ENCODE data around the gene SLC6A13. TPM values are rescaled to one million over a fixed set of nuclear protein-coding genes. Genes with fewer than 3 reads are reported as not detected.
"Not testable (repeated sequence)": the region's sequence is repeated elsewhere in the genome, so short reads cannot be mapped to it uniquely, and the experiment has no call there.

Gene SLC6A13
- total RNA-seq: 1.9 and 3.8 TPM in 2 replicates
- polyA plus RNA-seq: 5.9 and 13.0 TPM in 2 replicates

DNA sequence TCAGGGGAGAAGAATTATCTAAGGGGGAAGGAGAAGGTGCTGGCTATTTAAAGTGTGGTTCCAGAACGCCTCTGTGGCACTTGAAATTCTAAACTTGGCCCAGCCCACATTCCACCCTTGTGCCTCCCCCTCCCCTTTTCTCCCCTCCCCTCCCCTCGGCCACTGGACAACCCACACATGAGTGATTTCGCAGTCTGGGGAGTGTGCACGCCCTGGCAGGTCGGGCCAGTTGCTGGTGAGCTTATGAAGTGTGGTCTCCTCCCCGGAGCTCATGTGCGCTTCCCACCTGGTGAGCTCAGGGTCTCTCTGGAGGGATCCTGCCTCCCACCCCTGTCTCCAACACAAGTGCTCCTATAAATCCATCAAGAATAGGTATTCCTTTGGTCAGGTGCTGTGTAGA lies at the start of gene SLC6A13:
SLC6A13 (minus strand) TSS at position 20 of the 400 bp plus-strand sequence. CDS start 2,784 bp downstream, outside the sequence.
- Histone ChIP-seq H3K9me3 (ENCODE audit: low read depth) (no peaks in the 10 kb centered on the region), H4K20me1 (ENCODE audit: insufficient read depth, poor library complexity, severe bottlenecking) (no peaks in the 10 kb centered on the region), H3K9me2 (replicated peaks; ENCODE audit: insufficient read depth) (no peaks in the 10 kb centered on the region), H3K4me1 (ENCODE audit: insufficient read depth) (no peaks in the 10 kb centered on the region), H3K4me2 (peak within 1 kb of the TSS; percentile 7), H3K79me2 (no peaks in the 10 kb centered on the region), H3K27ac (no peak within 1 kb of the TSS), H3K36me3 (replicated peaks; ENCODE audit: insufficient read depth, low read depth) (no peaks in the 10 kb centered on the region), H3K27me3 (no peaks in the 10 kb centered on the region), H2AFZ (no peak within 1 kb of the TSS), H3K4me3 (no peak within 1 kb of the TSS)
- TF ChIP-seq, protein P1, sequence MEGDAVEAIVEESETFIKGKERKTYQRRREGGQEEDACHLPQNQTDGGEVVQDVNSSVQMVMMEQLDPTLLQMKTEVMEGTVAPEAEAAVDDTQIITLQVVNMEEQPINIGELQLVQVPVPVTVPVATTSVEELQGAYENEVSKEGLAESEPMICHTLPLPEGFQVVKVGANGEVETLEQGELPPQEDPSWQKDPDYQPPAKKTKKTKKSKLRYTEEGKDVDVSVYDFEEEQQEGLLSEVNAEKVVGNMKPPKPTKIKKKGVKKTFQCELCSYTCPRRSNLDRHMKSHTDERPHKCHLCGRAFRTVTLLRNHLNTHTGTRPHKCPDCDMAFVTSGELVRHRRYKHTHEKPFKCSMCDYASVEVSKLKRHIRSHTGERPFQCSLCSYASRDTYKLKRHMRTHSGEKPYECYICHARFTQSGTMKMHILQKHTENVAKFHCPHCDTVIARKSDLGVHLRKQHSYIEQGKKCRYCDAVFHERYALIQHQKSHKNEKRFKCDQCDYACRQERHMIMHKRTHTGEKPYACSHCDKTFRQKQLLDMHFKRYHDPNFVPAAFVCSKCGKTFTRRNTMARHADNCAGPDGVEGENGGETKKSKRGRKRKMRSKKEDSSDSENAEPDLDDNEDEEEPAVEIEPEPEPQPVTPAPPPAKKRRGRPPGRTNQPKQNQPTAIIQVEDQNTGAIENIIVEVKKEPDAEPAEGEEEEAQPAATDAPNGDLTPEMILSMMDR (IDR thresholded peaks at IDR 0.05; ENCODE audit: poor library complexity): no peak
- TF ChIP-seq EZH2 (IDR thresholded peaks at IDR 0.05; ENCODE audit: borderline replicate concordance) (no peak), EZH2phosphoT487 (IDR thresholded peaks at IDR 0.05; ENCODE audit: low read depth, severe bottlenecking, unreplicated experiment) (no peak)
- no peak for DNase-seq (ENCODE audit: low spot score)
- 45% methylated on average over 6 of the region's 7 CpGs for WGBS (ENCODE audit: low lambda C conversion rate, missing lambda C conversion rate)

DNA sequence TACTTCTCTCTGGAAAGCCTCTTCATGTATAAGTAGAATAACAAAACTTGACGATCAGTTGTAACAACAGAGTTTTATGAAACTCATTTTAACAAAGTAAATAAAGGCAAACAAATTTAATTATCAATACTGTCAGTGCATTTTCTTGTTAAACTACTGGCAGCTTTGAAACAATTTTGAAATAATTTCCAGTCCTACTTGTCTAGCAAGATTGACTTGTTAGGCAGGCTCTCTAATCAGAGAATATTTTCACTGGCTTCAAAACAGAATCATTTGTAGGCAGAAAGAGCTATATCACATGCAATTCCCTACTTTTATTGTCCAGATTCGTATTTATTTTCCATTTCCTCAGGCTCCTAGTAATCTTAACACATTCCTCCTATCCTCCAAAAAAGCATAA lies 45.9 kb upstream of the SLC6A13 start:
- Histone ChIP-seq H3K9me3 (ENCODE audit: low read depth) (no peaks in the 10 kb centered on the region), H2AFZ (no peak overlapping the region), H3K27ac (no peak overlapping the region), H3K79me2 (peaks cover 14% of the 10 kb centered on the region), H3K4me1 (ENCODE audit: insufficient read depth) (no peaks in the 10 kb centered on the region), H3K27me3 (no peaks in the 10 kb centered on the region), H3K4me2 (no peak overlapping the region), H3K4me3 (no peak overlapping the region), H3K9me2 (replicated peaks; ENCODE audit: insufficient read depth) (no peaks in the 10 kb centered on the region), H3K36me3 (replicated peaks; ENCODE audit: insufficient read depth, low read depth) (peaks cover 9% of the 10 kb centered on the region), H4K20me1 (ENCODE audit: insufficient read depth, poor library complexity, severe bottlenecking) (no peaks in the 10 kb centered on the region)
- TF ChIP-seq EZH2phosphoT487 (IDR thresholded peaks at IDR 0.05; ENCODE audit: low read depth, severe bottlenecking, unreplicated experiment): no peak
- TF ChIP-seq, protein P1 (IDR thresholded peaks at IDR 0.05; ENCODE audit: poor library complexity): no peak
- TF ChIP-seq EZH2 (IDR thresholded peaks at IDR 0.05; ENCODE audit: borderline replicate concordance): no peak
- WGBS (ENCODE audit: low lambda C conversion rate, missing lambda C conversion rate): 88% methylated on average over 2 of the region's 2 CpGs
- no peak for DNase-seq (ENCODE audit: low spot score)

DNA sequence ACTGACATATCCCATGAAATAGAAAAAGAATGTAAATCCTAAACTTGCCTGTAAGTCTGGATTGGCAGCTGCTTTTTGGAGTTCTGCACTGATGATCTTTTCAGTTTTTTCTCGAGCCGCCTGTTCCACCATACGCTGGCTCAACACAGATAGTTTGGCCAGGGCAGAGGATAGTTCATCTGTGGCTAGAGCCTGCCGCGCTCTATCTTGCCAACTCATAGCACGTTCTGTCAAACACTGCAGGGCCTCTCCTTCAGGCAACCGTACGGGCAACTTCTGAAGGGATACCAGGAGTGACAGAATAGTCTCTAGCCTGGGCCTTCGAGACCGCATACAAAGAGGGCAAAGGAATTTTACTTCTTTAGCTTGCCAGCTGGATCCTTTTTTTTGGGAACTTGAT lies 44.8 kb upstream of the SLC6A13 start:
- TF ChIP-seq EZH2 (IDR thresholded peaks at IDR 0.05; ENCODE audit: borderline replicate concordance) (no peak), EZH2phosphoT487 (IDR thresholded peaks at IDR 0.05; ENCODE audit: low read depth, severe bottlenecking, unreplicated experiment) (no peak)
- TF ChIP-seq, protein P1 (IDR thresholded peaks at IDR 0.05; ENCODE audit: poor library complexity): no peak
- Histone ChIP-seq H3K9me2 (replicated peaks; ENCODE audit: insufficient read depth) (no peaks in the 10 kb centered on the region), H3K36me3 (replicated peaks; ENCODE audit: insufficient read depth, low read depth) (peaks cover 4% of the 10 kb centered on the region), H4K20me1 (ENCODE audit: insufficient read depth, poor library complexity, severe bottlenecking) (no peaks in the 10 kb centered on the region), H3K9me3 (ENCODE audit: low read depth) (no peaks in the 10 kb centered on the region), H3K27me3 (no peaks in the 10 kb centered on the region), H2AFZ (no peak overlapping the region), H3K27ac (no peak overlapping the region), H3K4me2 (no peak overlapping the region), H3K4me3 (no peak overlapping the region), H3K79me2 (peaks cover 23% of the 10 kb centered on the region), H3K4me1 (ENCODE audit: insufficient read depth) (no peaks in the 10 kb centered on the region)
- no peak for DNase-seq (ENCODE audit: low spot score)
- WGBS (ENCODE audit: low lambda C conversion rate, missing lambda C conversion rate): 98% methylated on average over 10 of the region's 10 CpGs

DNA sequence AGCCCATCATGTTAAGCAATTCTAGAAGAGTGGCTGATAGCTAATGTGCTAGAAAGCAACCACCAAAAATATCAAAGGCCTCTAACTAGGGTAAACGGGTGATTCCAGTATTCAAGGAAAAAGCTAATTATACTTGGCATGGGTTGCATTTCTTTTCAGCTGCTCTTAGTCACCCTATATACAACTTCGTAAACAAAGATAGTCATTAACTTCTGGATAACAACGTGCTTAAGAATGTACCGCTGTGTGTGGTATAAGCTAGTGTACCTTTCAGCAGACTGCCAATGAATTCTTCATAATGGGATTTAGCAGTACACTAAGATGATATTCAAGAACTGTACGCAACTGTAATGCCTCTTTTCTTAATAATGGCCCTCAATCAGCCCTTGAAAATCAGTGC lies 42.2 kb upstream of the SLC6A13 start:
- DNase-seq (ENCODE audit: low spot score): no peak
- TF ChIP-seq EZH2 (IDR thresholded peaks at IDR 0.05; ENCODE audit: borderline replicate concordance): no peak
- TF ChIP-seq, protein P1 (IDR thresholded peaks at IDR 0.05; ENCODE audit: poor library complexity): no peak
- TF ChIP-seq EZH2phosphoT487 (IDR thresholded peaks at IDR 0.05; ENCODE audit: low read depth, severe bottlenecking, unreplicated experiment): no peak
- no peak overlapping the region for H3K4me2 ChIP-seq
- no peaks in the 10 kb centered on the region for H3K9me2 ChIP-seq (replicated peaks; ENCODE audit: insufficient read depth)
- no peak overlapping the region for H2AFZ ChIP-seq
- H3K9me3 ChIP-seq (ENCODE audit: low read depth): no peaks in the 10 kb centered on the region
- H3K4me3 ChIP-seq: no peak overlapping the region
- H4K20me1 ChIP-seq (ENCODE audit: insufficient read depth, poor library complexity, severe bottlenecking): no peaks in the 10 kb centered on the region
- no peaks in the 10 kb centered on the region for H3K4me1 ChIP-seq (ENCODE audit: insufficient read depth)
- H3K79me2 ChIP-seq: peaks cover 42% of the 10 kb centered on the region
- no peaks in the 10 kb centered on the region for H3K27me3 ChIP-seq
- H3K27ac ChIP-seq: no peak overlapping the region
- peaks cover 4% of the 10 kb centered on the region for H3K36me3 ChIP-seq (replicated peaks; ENCODE audit: insufficient read depth, low read depth)
- 67% methylated on average over 5 of the region's 5 CpGs for WGBS (ENCODE audit: low lambda C conversion rate, missing lambda C conversion rate)

DNA sequence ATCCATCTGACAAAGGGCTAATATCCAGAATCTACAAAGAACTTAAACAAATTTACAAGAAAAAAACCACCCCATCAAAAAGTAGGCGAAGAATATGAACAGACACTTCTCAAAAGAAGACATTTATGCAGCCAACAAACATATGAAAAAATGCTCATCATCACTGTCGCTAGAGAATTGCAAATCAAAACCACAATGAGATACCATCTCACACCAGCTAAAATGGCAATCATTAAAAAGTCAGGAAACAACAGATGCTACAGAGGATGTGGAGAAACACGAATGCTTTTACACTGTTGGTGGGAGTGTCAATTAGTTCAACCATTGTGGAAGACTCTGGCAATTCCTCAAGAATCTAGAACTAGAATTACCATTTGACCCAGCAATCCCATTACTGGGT lies 40.1 kb upstream of the SLC6A13 start:
- DNase-seq (ENCODE audit: low spot score); H2AFZ ChIP-seq; H3K4me3 ChIP-seq; H3K9me3 ChIP-seq (ENCODE audit: low read depth); H4K20me1 ChIP-seq (ENCODE audit: insufficient read depth, poor library complexity, severe bottlenecking); H3K27me3 ChIP-seq; H3K36me3 ChIP-seq (replicated peaks; ENCODE audit: insufficient read depth, low read depth); H3K4me1 ChIP-seq (ENCODE audit: insufficient read depth); H3K4me2 ChIP-seq; H3K9me2 ChIP-seq (replicated peaks; ENCODE audit: insufficient read depth); H3K27ac ChIP-seq: not testable (repeated sequence)
- peaks cover 48% of the 10 kb centered on the region for H3K79me2 ChIP-seq
- 100% methylated on average over 3 of the region's 3 CpGs for WGBS (ENCODE audit: low lambda C conversion rate, missing lambda C conversion rate)
